Smooth muscle cell (in vitro differentiated cells): ENCODE measurements around the gene GNB1L. TPM values are rescaled to one million over a fixed set of nuclear protein-coding genes. Genes with fewer than 3 reads are reported as not detected.

Experiments
- DNase-seq: peaks from one replicate; lab custom pipeline; 2025; ENCODE audit not compliant: unreplicated experiment; lab: John Stamatoyannopoulos, UW
- H2AFZ ChIP-seq: fragments of 200-600 bp; sonication (generic); 2 replicates; pipeline ENCODE4 v1.6.0; 2016; ENCODE audit warnings: antibody characterized with exemption, low read depth, mild to moderate bottlenecking
- H3F3A ChIP-seq: fragments of 200-600 bp; sonication (generic); 2 replicates; pipeline ENCODE4 v1.6.0; 2017; ENCODE audit warnings: antibody characterized with exemption, low read depth
- H3K27ac ChIP-seq: fragments of 200-600 bp; sonication (generic); 2 replicates; pipeline ENCODE4 v1.5.1; 2016; ENCODE audit warnings: low read depth, mild to moderate bottlenecking
- H3K27me3 ChIP-seq: fragments of 200-600 bp; sonication (generic); 2 replicates; pipeline ENCODE4 v1.6.1; 2016; ENCODE audit warnings: low read depth, mild to moderate bottlenecking
- H3K36me3 ChIP-seq: fragments of 200-600 bp; sonication (generic); 2 replicates; pipeline ENCODE4 v1.5.1; 2016; ENCODE audit warnings: low read depth
- H3K4me1 ChIP-seq: fragments of 200-600 bp; sonication (generic); 2 replicates; pipeline ENCODE4 v1.5.1; 2016; ENCODE audit warnings: low read depth
- H3K4me2 ChIP-seq: fragments of 200-600 bp; sonication (generic); 2 replicates; pipeline ENCODE4 v1.6.0; 2016; ENCODE audit warnings: mild to moderate bottlenecking
- H3K4me3 ChIP-seq: fragments of 200-600 bp; sonication (generic); 2 replicates; pipeline ENCODE4 v1.5.1; 2016; ENCODE audit warnings: mild to moderate bottlenecking
- H3K79me2 ChIP-seq: fragments of 200-600 bp; sonication (generic); 2 replicates; pipeline ENCODE4 v1.6.0; 2016; ENCODE audit warnings: low read depth, mild to moderate bottlenecking
- H3K9ac ChIP-seq: fragments of 200-600 bp; sonication (generic); 2 replicates; pipeline ENCODE4 v1.6.0; 2016; ENCODE audit warnings: low read depth
- H3K9me3 ChIP-seq: fragments of 200-600 bp; sonication (generic); replicated peaks from 2 replicates; pipeline ENCODE4 v1.5.1; 2016; ENCODE audit warnings: low read depth
- H4K20me1 ChIP-seq: fragments of 200-600 bp; sonication (generic); 2 replicates; pipeline ENCODE4 v1.6.0; 2016; ENCODE audit warnings: low read depth
- WGBS: methylation state at CpG from one replicate; pipeline ENCODE4 v1.1.7; 2016; ENCODE audit warnings: low lambda C conversion rate; 5-methylcytosine and 5-hydroxymethylcytosine counted together
- polyA plus RNA-seq: library from polyadenylated mRNA; unstranded; fragments of >200 nt; fragmentation: Nextera tagmentation; extraction: Ambion mirVana; gene quantifications from 2 replicates; pipeline ENCODE4 v1.2.1, GENCODE V29; 2016
- total RNA-seq: library from RNA; depleted of rRNA; stranded (reverse); fragments of >200 nt; gene quantifications from 2 replicates; pipeline ENCODE4 v1.2.3, GENCODE V29; 2014
- TF ChIP-seq, protein P1 (sequence below): fragments of 200-600 bp; sonication (generic); IDR thresholded peaks from 2 replicates; pipeline ENCODE4 v1.5.1; 2017; ENCODE audit warnings: borderline replicate concordance, mild to moderate bottlenecking, antibody characterized with exemption; ENCODE audit not compliant: insufficient read depth, poor library complexity, severe bottlenecking

GNB1L gene
- total and polyA plus RNA-seq, 2 experiments from 2014 or later = 4.1 to 7.4 TPM

DNA sequence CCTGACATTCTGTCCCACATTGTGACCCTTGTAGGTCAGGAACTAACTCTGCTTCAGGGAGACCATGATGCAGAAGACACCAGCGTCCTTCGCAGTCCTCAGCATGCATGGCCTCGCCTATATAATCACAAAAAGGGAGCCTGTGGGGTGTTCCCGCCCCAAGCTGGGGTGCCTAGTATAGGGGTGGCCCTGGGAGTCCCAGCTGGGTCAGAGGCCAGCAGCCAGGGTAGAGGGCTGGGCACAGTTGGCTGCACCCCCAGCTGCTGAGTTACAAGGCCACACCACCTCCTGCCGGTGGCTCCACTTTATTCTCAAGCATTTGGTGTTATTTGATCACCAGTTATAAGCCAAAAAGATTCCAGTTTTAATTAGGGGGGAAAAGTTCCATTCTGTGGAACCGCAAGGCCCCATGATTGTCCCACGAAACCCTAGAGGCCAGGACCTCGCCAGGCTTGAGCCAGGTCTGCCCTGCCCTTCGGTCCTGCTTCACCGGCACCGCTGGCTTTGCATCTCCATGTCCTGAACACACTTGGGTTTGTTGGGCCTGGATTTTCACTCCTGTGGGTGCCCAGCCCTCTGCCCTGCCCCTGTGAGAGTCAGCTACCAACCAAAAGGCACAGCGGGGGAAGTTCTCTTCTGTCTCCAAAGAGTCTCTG is 15.0 kb upstream of the GNB1L start:
- Histone ChIP-seq H4K20me1 (no peaks in the 10 kb centered on the region), H3K4me1 (no peaks in the 10 kb centered on the region), H3K4me2 (no peak overlapping the region), H3K27ac (no peak overlapping the region), H3K9me3 (no peaks in the 10 kb centered on the region), H2AFZ (no peak overlapping the region), H3K36me3 (no peaks in the 10 kb centered on the region), H3K79me2 (no peaks in the 10 kb centered on the region), H3K4me3 (no peak overlapping the region), H3K27me3 (no peaks in the 10 kb centered on the region), H3F3A (no peaks in the 10 kb centered on the region), H3K9ac (no peak overlapping the region)
- no peak for DNase-seq
- 95% methylated on average over 12 of the region's 12 CpGs for WGBS
- TF ChIP-seq, protein P1, sequence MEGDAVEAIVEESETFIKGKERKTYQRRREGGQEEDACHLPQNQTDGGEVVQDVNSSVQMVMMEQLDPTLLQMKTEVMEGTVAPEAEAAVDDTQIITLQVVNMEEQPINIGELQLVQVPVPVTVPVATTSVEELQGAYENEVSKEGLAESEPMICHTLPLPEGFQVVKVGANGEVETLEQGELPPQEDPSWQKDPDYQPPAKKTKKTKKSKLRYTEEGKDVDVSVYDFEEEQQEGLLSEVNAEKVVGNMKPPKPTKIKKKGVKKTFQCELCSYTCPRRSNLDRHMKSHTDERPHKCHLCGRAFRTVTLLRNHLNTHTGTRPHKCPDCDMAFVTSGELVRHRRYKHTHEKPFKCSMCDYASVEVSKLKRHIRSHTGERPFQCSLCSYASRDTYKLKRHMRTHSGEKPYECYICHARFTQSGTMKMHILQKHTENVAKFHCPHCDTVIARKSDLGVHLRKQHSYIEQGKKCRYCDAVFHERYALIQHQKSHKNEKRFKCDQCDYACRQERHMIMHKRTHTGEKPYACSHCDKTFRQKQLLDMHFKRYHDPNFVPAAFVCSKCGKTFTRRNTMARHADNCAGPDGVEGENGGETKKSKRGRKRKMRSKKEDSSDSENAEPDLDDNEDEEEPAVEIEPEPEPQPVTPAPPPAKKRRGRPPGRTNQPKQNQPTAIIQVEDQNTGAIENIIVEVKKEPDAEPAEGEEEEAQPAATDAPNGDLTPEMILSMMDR = no peak

DNA sequence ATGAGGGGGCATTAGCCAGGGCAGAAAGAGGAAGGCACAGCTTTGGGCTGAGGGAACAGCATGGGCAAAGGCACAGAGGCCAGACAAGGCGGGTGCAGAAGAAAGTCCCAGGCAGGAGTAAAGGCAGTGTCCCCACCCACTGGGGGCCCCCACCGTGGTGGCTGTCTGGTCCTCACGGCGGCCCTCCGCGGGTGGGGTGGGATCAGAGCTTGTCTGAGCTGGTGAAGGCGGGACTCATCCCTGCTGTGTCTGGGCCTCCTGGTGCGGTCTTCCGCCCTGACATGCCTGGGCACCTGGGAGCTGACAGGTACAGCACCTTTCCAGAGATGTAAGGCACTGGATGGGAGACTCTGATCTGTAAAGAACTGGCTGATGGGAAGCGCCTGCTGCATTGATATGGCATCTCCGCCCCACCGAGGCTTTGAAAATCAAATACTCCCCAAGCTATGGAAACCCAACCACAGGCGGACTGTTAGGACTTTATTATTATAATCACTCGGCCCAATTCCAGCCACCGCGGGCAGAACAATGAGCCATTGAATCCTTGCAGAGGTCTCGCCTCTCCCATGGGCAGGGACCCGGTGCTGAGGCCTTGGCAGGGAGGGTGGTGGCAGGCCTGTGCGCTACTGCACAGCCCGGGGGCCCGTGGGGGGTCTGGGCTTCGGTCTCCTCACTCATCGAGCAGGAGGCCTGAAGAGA is 14.2 kb upstream of the GNB1L start:
- no peak overlapping the region for H3K27ac ChIP-seq
- 86% methylated on average over 23 of the region's 23 CpGs for WGBS
- no peak overlapping the region for H3K4me2 ChIP-seq
- TF ChIP-seq, protein P1 = no peak
- H3K4me1 ChIP-seq = no peaks in the 10 kb centered on the region
- H3F3A ChIP-seq = no peaks in the 10 kb centered on the region
- DNase-seq = no peak
- H4K20me1 ChIP-seq = no peaks in the 10 kb centered on the region
- H3K79me2 ChIP-seq = no peaks in the 10 kb centered on the region
- no peak overlapping the region for H3K9ac ChIP-seq
- H3K4me3 ChIP-seq = no peak overlapping the region
- H2AFZ ChIP-seq = no peak overlapping the region
- no peaks in the 10 kb centered on the region for H3K9me3 ChIP-seq
- no peaks in the 10 kb centered on the region for H3K27me3 ChIP-seq
- no peaks in the 10 kb centered on the region for H3K36me3 ChIP-seq

DNA sequence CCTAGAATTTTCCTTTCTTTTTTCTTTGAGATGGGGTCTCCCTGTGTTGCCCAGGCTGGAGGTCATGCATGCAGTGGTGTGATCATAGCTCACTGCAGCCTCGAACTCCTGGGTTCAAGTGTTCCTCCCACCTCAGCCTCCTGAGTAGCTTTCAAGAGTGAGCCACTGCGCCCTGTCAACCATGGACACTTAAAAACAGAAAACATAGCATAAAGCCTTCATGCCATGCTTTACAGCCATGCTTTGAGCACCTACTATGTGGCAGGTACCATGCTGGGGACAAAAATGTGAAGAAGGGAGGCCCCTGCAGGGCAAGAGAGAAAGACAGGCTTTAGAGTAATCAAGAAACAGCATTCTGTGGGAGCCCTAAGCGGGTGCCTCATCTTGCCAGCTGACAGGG is 13.7 kb upstream of the GNB1L start:
- Histone ChIP-seq H2AFZ (no peak overlapping the region), H3K4me1 (no peaks in the 10 kb centered on the region), H4K20me1 (no peaks in the 10 kb centered on the region), H3K36me3 (no peaks in the 10 kb centered on the region), H3K4me3 (no peak overlapping the region), H3K79me2 (no peaks in the 10 kb centered on the region), H3K9ac (no peak overlapping the region), H3K9me3 (no peaks in the 10 kb centered on the region), H3F3A (no peaks in the 10 kb centered on the region), H3K27ac (no peak overlapping the region), H3K27me3 (no peaks in the 10 kb centered on the region), H3K4me2 (no peak overlapping the region)
- TF ChIP-seq, protein P1 = no peak
- WGBS = 95% methylated on average over 3 of the region's 3 CpGs
- DNase-seq = no peak
